Natural killer cell (primary cell): Measurements from ENCODE around the gene TARS3. TPM values are rescaled to one million over a fixed set of nuclear protein-coding genes. Genes with fewer than 3 reads are reported as not detected.
A peak's percentile ranks its signal among the peaks of the same experiment; 100 is the strongest.

ENCODE experiments used
- ATAC-seq, 3 donors: fragments of 150-1000 bp in 2 of 3; fragments of 200-7000 bp in 1 of 3; cut with Tn5 transposase; 1 replicate in 1 of 3; 2 replicates in 2 of 3; pipeline ENCODE4 v1.10.0; 2021; ENCODE audit warnings: mild to moderate bottlenecking in 2 of 3, moderate library complexity in 2 of 3
- DNase-seq, 2 donors: peaks; one replicate each; pipeline versions ENCODE4 v3.0.0 to v3.0.0-alpha.2; 2013 to 2021; ENCODE audit warnings: mixed read lengths in 1 of 2
- H3K27ac ChIP-seq: one replicate; pipeline ENCODE4 v1.5.1; 2013; ENCODE audit warnings: mild to moderate bottlenecking, low read length
- H3K27me3 ChIP-seq: one replicate; pipeline ENCODE4 v1.6.1; 2013; ENCODE audit warnings: low read length; ENCODE audit not compliant: control insufficient read depth, insufficient read depth
- H3K36me3 ChIP-seq: one replicate; pipeline ENCODE4 v1.6.1; 2013; ENCODE audit warnings: low read length; ENCODE audit not compliant: control insufficient read depth, insufficient read depth
- H3K4me1 ChIP-seq: one replicate; pipeline ENCODE4 v1.6.1; 2013; ENCODE audit warnings: low read length; ENCODE audit not compliant: control insufficient read depth, insufficient read depth
- H3K4me3 ChIP-seq: one replicate; pipeline ENCODE4 v1.5.1; 2013; ENCODE audit warnings: low read length
- H3K9me3 ChIP-seq: one replicate; pipeline ENCODE4 v1.6.1; 2013; ENCODE audit warnings: low read length; ENCODE audit not compliant: control insufficient read depth, insufficient read depth
- H3K27ac Mint-ChIP-seq, 2 donors: one replicate each; pipeline ENCODE4 v1.8.0; 2022; ENCODE audit warnings: mild to moderate bottlenecking in 2 of 2, mixed read lengths in 2 of 2, moderate library complexity in 1 of 2
- H3K27me3 Mint-ChIP-seq, 2 donors: one replicate each; pipeline ENCODE4 v1.8.0; 2022; ENCODE audit warnings: low read depth in 2 of 2, mixed read lengths in 2 of 2
- H3K36me3 Mint-ChIP-seq: one replicate; pipeline ENCODE4 v1.8.0; 2022; ENCODE audit warnings: mixed read lengths
- H3K4me1 Mint-ChIP-seq, 2 donors: one replicate each; pipeline ENCODE4 v1.8.0; 2022; ENCODE audit warnings: mixed read lengths in 2 of 2
- H3K4me3 Mint-ChIP-seq: one replicate; pipeline ENCODE4 v1.8.0; 2022; ENCODE audit warnings: mild to moderate bottlenecking, moderate library complexity, mixed read lengths
- H3K9me3 Mint-ChIP-seq, 2 donors: one replicate each; pipeline ENCODE4 v1.8.0; 2022; ENCODE audit warnings: mixed read lengths in 2 of 2
- WGBS: methylation state at CpG from one replicate; pipeline ENCODE4 v1.1.7; 2013; ENCODE audit warnings: missing lambda C conversion rate; ENCODE audit not compliant: insufficient coverage; 5-methylcytosine and 5-hydroxymethylcytosine counted together
- intact Hi-C: fragments of 100-400 bp; cut with micrococcal nuclease; formaldehyde crosslinking; loops from one replicate; pipeline ENCODE4 v1.14.2; 2022
- total RNA-seq, 4 donors: library from RNA; stranded (reverse); fragments of 120-200 nt in 1 of 4; gene quantifications; one replicate each; pipeline versions ENCODE4 v1.2.3 to v1.2.4, GENCODE V29; 2013 to 2022
- TF ChIP-seq, protein P1 (sequence below): fragments of 200-600 bp; IDR thresholded peaks from one replicate; pipeline ENCODE4 v1.8.0; 2022; ENCODE audit warnings: antibody characterized with exemption

Gene TARS3
- total RNA-seq, 3 donors from 2014 or later (not counting 1 experiment from before 2014, with no cell fraction given) = 11.6 to 20.5 (median 12.1) TPM

DNA sequence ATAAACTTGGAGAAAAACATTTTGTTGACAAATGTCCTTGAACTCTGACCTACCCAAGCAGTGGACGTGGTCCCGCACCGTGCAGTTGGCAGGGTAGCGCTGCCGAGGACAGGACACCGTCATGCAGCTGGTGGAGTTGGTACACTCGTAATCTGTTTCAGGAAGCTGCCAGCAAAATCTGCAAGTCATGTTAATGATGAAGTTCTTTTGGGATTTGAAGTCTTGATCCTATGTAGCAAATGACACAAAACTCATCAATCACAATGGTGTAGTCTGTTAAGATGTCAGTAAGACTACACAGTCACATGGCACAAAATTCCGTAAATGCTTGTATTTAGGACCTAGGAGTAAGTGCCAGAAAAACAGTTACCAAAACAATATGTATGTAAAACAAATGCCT, 77.6 kb downstream of the TARS3 start:
- H3K27me3 Mint-ChIP-seq = no peaks in the 10 kb centered on the region
- Histone ChIP-seq H3K36me3 (peaks cover 68% of the 10 kb centered on the region), H3K27ac (no peak overlapping the region), H3K4me3 (no peak overlapping the region), H3K9me3 (no peaks in the 10 kb centered on the region), H3K27me3 (no peaks in the 10 kb centered on the region), H3K4me1 (peaks cover 10% of the 10 kb centered on the region)
- TF ChIP-seq, protein P1, sequence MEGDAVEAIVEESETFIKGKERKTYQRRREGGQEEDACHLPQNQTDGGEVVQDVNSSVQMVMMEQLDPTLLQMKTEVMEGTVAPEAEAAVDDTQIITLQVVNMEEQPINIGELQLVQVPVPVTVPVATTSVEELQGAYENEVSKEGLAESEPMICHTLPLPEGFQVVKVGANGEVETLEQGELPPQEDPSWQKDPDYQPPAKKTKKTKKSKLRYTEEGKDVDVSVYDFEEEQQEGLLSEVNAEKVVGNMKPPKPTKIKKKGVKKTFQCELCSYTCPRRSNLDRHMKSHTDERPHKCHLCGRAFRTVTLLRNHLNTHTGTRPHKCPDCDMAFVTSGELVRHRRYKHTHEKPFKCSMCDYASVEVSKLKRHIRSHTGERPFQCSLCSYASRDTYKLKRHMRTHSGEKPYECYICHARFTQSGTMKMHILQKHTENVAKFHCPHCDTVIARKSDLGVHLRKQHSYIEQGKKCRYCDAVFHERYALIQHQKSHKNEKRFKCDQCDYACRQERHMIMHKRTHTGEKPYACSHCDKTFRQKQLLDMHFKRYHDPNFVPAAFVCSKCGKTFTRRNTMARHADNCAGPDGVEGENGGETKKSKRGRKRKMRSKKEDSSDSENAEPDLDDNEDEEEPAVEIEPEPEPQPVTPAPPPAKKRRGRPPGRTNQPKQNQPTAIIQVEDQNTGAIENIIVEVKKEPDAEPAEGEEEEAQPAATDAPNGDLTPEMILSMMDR = no peak
- intact Hi-C loops = no loop called here
- H3K9me3 Mint-ChIP-seq = no peaks in the 10 kb centered on the region
- H3K27ac Mint-ChIP-seq = no peak overlapping the region
- DNase-seq = no peak
- WGBS = 89% methylated on average over 7 of the region's 8 CpGs
- peaks cover 38 to 39% of the 10 kb centered on the region in 2 donors for H3K4me1 Mint-ChIP-seq
- ATAC-seq = no peak
- H3K4me3 Mint-ChIP-seq = no peak overlapping the region
- peaks cover 21% of the 10 kb centered on the region for H3K36me3 Mint-ChIP-seq

DNA sequence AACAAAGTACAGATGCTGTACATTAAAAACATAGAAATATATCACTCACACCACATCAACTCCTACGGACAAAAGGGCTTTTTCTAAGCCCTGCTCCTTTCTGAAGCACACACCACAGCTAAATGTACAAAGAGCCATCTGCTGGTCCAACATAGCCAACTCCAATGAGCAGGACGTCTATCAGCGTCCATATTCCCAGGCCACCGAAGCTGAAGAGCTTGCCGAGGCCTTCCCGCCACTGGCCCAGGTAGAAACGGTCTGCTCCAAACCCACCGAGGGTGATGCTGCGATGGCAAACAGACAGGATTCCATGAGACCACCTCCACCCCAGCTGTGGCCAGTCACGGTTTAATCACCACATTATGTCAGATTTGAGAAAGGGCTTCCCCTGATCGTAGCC, 81.9 kb downstream of the TARS3 start:
- Histone ChIP-seq H3K36me3 (peaks cover 66% of the 10 kb centered on the region), H3K4me1 (no peaks in the 10 kb centered on the region), H3K4me3 (no peak overlapping the region), H3K9me3 (no peaks in the 10 kb centered on the region), H3K27me3 (no peaks in the 10 kb centered on the region), H3K27ac (peak overlapping the region; percentile 28)
- Mint-ChIP-seq H3K27me3 (no peaks in the 10 kb centered on the region), H3K4me3 (no peak overlapping the region), H3K36me3 (peaks cover 26% of the 10 kb centered on the region), H3K27ac (peak overlapping the region; percentile 89 to 93), H3K9me3 (no peaks in the 10 kb centered on the region), H3K4me1 (peaks cover 19 to 21% of the 10 kb centered on the region in 2 donors)
- TF ChIP-seq, protein P1 = no peak
- DNase-seq = no peak
- WGBS = 87% methylated on average over 11 of the region's 11 CpGs
- ATAC-seq = no peak
- intact Hi-C loops = loop anchor here (5.0 kb wide), 1 partner anchor 555 kb away; no protein-coding TSS in a partner anchor

DNA sequence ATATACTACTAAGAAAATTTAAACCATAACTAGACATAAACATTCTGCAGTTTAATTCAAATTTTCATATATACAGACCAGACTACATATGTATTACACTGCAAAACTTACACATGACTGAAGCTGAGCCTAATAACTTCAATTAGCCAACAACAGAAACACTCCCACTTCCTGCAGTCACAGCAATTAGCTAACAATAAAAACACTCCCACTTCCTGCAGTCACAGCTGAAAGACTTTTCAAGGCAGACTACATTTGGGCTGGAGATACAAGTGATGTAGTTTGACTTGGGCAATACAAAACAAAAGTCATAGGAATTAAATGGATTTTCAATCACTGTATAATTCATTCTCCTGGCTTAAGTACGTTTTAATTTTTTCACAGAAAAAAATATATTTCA, 82.4 kb downstream of the TARS3 start:
- no peak overlapping the region for H3K27ac ChIP-seq
- H3K27ac Mint-ChIP-seq = peak overlapping the region; percentile 89 to 93
- no peak overlapping the region for H3K4me3 ChIP-seq
- peak; percentile 69 to 75 (median 74) for ATAC-seq
- H3K4me1 Mint-ChIP-seq = peaks cover 19 to 21% of the 10 kb centered on the region in 2 donors
- no peaks in the 10 kb centered on the region for H3K9me3 ChIP-seq
- WGBS = 90% methylated on average over 1 of the region's 1 CpG
- H3K27me3 ChIP-seq = no peaks in the 10 kb centered on the region
- no peaks in the 10 kb centered on the region for H3K9me3 Mint-ChIP-seq
- no peaks in the 10 kb centered on the region for H3K27me3 Mint-ChIP-seq
- no peaks in the 10 kb centered on the region for H3K4me1 ChIP-seq
- H3K36me3 ChIP-seq = peaks cover 62% of the 10 kb centered on the region
- intact Hi-C loops = loop anchor here (1.0 to 5.0 kb wide), 3 partner anchors 342 to 555 kb away; partner anchors contain the start of gene SNRPA1
- peak in 1 of 2 donors; percentile 70 for DNase-seq
- TF ChIP-seq, protein P1 = no peak
- no peak overlapping the region for H3K4me3 Mint-ChIP-seq
- H3K36me3 Mint-ChIP-seq = peaks cover 26% of the 10 kb centered on the region
